ENCODE results near the gene ZNF182.
"Not testable (repeated sequence)": the region's sequence is repeated elsewhere in the genome, so short reads cannot be mapped to it uniquely, and the experiment has no call there.

DNA sequence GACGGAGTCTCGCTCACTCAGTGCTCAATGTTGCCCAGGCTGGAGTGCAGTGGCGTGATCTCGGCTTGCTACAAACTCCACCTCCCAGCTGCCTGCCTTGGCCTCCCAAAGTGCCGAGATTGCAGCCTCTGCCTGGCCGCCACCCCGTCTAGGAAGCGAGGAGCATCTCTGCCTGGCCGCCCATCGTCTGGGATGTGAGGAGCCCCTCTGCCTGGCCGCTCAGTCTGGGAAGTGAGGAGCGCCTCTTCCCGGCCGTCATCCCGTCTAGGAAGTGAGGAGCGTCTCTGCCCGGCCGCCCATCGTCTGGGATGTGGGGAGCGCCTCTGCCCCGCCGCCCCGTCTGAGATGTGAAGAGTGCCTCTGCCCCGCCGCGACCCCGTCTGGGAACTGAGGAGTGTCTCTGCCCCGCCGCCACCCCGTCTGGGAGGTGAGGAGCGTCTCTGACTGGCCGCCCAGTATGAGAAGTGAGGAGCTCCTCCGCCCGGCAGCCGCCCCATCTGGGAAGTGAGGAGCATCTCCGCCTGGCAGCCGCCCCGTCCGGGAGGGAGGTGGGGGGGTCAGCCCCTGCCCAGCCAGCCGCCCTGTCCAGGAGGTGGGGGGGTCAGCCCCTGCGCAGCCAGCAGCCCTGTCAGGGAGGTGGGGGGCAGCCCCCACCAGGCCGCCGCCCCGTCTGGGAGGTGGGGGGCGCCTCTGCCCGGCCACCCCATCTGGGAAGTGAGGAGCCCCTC lies 13.0 kb upstream of the ZNF182 start:
- not testable (repeated sequence) for TF ChIP-seq CTCF (conservative IDR thresholded peaks at IDR 0.05; ENCODE audit: low read depth in 2 of 2); EZH2 (IDR thresholded peaks at IDR 0.05; ENCODE audit: low read depth, unreplicated experiment); POLR2AphosphoS5 (IDR thresholded peaks at IDR 0.05; ENCODE audit: low read depth)

All from GM23338 (cell line).